IPS-NIHi11 (cell line): ENCODE measurements around the gene MARVELD2.
"Not testable (repeated sequence)": the region's sequence is repeated elsewhere in the genome, so short reads cannot be mapped to it uniquely, and the experiment has no call there.

Source experiments
- DNase-seq: peaks from one replicate; pipeline ENCODE4 v3.0.0; 2012; ENCODE audit warnings: mixed read lengths, low spot score

MARVELD2 gene

DNA sequence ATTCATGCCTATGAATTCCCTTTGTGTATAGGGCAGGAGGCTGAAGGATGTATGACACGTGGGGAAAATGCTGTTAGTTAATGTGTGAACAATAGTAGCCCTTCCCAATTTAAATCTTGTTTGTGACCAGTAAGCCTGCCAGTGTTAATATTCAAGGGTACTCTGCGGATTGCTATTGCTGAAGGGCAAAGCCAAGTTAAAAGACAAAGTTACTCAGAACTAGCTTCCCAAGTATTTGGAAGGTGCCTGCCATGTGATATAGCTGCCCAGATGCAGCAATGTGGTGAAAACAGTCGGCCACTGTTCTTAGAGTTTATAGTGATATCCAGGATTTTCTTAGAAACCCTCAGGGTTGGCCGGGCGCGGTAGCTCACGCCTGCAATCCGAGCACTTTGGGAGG lies 34.6 kb downstream of the MARVELD2 start:
- DNase-seq: no peak

- DNase-seq: no peak
Measured at GRCh38 chr5:69450116-69450515, 35.2 kb downstream of the MARVELD2 start.

DNA sequence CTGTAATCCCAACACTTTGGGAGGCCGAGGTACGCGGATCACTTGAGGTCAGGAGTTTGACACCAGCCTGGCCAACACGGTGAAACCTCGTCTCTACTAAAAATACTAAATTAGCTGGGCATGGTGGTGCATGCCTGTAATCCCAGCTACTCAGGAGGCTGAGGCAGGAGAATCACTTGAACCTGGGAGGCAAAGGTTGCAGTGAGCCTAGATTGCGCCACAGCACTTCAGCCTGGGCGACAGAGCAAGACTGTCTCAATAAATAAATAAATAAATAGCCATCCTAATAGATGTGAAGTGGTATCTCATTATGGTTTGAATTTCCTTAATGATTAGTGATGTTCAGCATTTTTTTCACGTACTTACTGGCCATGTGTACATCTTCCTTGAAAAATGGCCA lies 35.6 kb downstream of the MARVELD2 start:
- not testable (repeated sequence) for DNase-seq

GRCh38 chr5:69451941-69452647 lies 37.2 kb downstream of the MARVELD2 start:
- no peak for DNase-seq

DNA sequence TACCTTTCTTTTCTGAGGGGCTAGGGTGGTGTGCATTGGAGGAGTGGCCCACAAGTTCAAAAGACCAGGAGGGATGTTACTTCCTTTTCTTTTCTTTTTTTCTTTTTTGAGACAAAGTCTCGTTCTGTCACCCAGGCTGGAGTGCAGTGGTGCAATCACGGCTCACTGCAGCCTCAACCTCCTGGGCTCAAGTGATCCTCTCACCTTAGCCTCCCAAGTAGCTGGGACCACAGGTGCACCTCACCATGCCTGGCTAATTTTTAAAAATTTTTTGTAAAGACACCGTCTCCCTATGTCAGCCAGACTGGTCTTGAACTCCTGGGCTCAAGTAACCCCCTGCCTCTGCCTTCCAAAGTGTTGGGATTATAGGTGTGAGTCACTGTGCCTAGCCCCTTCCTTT lies 38.6 kb downstream of the MARVELD2 start:
- DNase-seq: not testable (repeated sequence)

DNA sequence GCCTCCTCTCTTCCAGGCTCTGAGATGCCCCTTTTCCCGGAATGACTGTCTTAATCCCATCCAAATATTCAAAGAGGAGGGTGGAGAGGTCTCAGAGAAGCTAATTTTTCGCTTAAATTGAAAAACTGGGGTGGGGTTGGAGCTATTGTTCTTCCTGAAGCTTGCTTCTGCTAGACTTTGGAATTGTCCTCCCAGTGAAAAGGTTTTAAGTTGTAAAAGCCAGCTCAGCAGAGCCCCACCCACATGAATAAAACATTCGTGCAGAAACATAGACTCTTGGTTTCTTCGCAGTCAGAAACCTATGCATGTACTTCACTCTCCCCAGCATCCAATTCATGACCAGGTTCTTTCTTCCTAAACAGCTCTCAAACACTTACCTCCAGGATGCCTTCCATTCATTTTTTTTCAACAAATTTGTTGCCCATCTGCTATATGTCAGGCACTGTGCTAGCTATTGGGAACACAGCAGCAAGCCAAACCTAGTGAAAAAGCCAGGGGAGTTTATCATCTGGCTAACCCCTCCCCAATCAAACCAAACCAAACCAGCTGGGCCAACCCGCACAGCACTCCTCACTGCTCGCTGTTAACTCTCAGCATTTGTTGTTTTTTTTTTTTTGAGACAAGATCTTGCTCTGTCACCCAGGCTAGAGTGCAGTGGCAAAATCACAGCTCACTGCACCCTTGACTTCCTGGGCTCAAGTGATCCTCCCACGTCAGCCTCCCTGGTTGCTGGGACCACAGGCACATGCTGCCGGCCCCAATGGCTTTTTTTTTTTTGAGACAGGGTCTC lies 39.7 kb downstream of the MARVELD2 start:
- no peak for DNase-seq

- DNase-seq: not testable (repeated sequence)
Measured at GRCh38 chr5:69455428-69455988, 40.6 kb downstream of the MARVELD2 start.

DNA sequence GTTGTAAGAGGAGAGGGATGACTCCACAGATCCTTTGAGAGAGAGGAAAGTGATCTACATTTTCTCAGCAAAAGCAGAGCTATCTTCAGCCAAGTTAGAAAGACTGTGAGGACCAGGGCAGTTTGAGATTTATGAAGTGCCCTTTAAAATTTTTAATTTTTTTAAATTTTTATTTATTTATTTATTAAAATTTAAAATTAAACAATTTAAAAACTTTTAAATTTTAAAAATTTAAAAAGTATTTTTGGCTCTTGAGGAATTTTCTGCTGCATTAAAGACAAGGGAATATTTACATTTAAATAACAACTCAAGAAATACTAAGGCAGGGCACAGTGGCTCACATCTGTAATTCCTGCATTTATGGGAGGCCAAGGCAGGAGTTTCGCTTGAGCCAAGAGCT lies 47.3 kb downstream of the MARVELD2 start:
- DNase-seq: no peak

DNA sequence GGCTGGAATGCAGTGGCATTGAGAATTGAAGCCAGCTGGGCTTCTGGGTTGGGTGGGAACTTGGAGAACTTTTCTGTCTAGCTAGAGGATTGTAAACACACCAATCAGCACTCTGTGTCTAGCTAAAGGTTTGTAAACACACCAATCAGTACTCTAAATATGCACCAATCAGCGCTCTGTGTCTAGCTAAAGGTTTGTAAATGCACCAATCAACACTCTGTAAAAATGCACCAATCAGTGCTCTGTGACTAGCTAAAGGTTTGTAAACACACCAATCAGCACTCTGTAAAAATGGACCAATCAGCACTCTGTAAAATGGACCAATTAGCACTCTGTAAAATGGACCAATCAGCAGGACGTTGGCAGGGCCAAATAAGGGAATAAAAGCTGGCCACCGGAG lies 51.5 kb downstream of the MARVELD2 start:
- DNase-seq: not testable (repeated sequence)

GRCh38 chr5:69467442-69468225 lies 52.7 kb downstream of the MARVELD2 start:
- DNase-seq: no peak

- no peak for DNase-seq
Measured at GRCh38 chr5:69468631-69469030, 53.7 kb downstream of the MARVELD2 start.

- not testable (repeated sequence) for DNase-seq
Measured at GRCh38 chr5:69471516-69471915, 56.6 kb downstream of the MARVELD2 start.

DNA sequence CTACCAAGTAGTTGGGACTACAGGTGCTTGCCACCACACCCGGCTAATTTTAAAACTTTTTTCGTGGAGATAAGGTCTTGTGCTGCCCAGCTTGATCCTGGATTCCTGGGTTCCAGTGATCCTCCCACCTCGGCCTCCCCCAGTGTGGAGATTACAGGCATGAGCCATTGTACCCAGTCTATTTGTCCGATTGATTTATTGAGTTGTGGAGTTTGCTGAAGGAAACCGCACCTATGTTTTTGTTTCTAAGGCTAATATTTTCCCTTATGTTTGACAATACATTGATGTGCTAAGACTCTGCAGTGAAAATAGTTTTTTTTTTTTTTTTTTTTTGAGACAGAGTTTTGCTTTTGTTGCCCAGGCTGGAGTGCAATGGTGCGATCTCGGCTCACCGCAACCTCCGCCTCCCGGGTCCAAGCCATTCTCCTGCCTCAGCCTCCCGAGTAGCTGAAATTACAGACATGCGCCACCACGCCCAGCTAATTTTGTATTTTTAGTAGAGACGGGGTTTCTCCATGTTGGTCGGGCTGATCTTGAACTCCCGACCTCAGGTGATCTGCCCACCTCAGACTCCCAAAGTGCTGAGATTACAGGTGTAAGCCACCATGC lies 57.7 kb downstream of the MARVELD2 start:
- not testable (repeated sequence) for DNase-seq

- no peak for DNase-seq
Measured at GRCh38 chr5:69477170-69477569, 62.3 kb downstream of the MARVELD2 start.

- not testable (repeated sequence) for DNase-seq
Measured at GRCh38 chr5:69478296-69478695, 63.4 kb downstream of the MARVELD2 start.

- no peak for DNase-seq
Measured at GRCh38 chr5:69484891-69485290, 70.0 kb downstream of the MARVELD2 start.

DNA sequence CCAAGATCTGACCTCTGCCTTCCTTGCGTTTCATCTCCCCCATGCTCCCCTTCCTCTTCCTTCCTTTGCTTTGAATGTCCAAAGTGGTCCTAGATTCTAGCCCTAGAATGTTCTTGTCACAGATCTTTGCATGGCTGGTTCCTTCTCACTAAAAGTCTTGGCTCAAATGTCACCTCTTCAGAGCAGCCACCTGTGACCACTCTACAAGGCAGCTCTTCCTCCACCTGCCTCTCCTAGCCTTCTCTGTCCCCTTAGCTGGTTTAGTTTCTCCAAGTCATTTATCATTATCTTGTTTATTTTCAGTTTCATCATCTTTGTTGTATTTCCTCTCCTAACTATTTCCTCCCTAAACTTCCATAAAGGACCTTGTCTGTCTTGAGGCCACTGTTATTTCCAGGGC lies 70.6 kb downstream of the MARVELD2 start:
- DNase-seq: no peak

DNA sequence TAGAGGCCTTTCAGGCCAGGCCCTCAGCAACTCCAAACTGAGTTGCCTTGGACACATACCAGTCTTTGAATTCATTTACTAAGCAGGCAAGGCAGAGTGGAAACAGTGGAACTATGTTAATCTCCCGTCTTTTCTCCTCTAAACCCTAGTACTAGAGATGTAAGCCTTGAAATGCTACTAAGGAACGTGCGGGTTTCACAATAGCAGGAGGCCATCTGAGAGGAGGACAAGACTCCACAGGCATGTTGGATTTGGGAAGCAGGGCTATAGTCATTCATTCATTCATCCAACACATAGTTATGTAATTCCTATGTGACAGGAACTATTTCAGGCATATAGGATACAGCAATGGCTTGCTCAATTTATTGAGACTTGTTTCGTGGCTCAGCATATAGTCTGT lies 74.3 kb downstream of the MARVELD2 start:
- no peak for DNase-seq

- DNase-seq: no peak
Measured at GRCh38 chr5:69491027-69491426, 76.1 kb downstream of the MARVELD2 start.

DNA sequence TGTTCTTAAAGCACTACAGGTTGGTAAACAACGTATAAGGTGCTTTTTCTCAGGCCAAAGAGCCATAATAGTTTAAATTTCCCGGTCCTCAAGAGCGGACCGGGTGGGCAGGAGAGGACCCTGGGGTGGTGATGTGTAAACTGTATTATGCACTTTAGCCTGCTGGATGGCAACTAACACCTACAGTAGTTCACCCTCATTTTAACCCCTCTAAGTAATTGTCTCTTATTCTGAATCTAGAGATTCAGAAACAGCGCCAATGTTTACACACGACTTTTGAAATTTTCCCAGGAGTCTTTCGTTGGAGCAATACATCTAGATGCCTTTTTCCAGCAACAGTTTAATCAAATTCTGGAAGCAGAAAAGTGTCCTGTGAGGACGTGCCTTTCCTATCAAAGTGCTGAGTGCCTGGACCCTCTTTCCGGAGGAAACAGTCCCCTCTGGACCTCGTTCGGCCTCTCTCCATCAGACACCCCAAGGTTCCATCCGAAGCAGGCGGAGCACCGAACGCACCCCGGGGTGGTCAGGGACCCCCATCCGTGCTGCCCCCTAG lies 77.0 kb downstream of the MARVELD2 start:
- no peak for DNase-seq

- DNase-seq: peak; percentile 96
Measured at GRCh38 chr5:69492391-69492922, 77.5 kb downstream of the MARVELD2 start, which contains the start of gene OCLN. TSS of gene OCLN (plus strand) at chr5:69492790. CDS start at chr5:69504245, 11,455 bp downstream.
